Small intestine (tissue), 7 donors: ENCODE data around the gene AGO1. TPM values are rescaled to one million over a fixed set of nuclear protein-coding genes. Genes with fewer than 3 reads are reported as not detected.
"Not testable (repeated sequence)": the region's sequence is repeated elsewhere in the genome, so short reads cannot be mapped to it uniquely, and the experiment has no call there.

Source experiments
- DNase-seq, 2 donors: peaks; one replicate each; pipeline versions ENCODE4 v3.0.0 to v3.0.0-alpha.2; 2013
- FAIRE-seq: peaks from 2 replicates; lab custom pipeline; 2012; peaks lifted over from hg19 to GRCh38; lab: Jason Lieb, UNC
- H3K27ac ChIP-seq, 3 donors: one replicate each; pipeline ENCODE4 v1.5.1; 2013; ENCODE audit warnings: low read length in 2 of 3, mild to moderate bottlenecking in 2 of 3, control low read depth in 1 of 3, inconsistent platforms in 1 of 3, low read depth in 1 of 3, moderate library complexity in 1 of 3
- H3K27me3 ChIP-seq, 3 donors: one replicate each; pipeline ENCODE4 v1.6.1; 2013; ENCODE audit warnings: low read length in 3 of 3, inconsistent platforms in 1 of 3; ENCODE audit not compliant: control insufficient read depth in 3 of 3, insufficient read depth in 3 of 3
- H3K36me3 ChIP-seq, 3 donors: one replicate each; pipeline ENCODE4 v1.6.1; 2013; ENCODE audit warnings: low read length in 3 of 3, inconsistent platforms in 1 of 3, low read depth in 1 of 3, mild to moderate bottlenecking in 1 of 3, moderate library complexity in 1 of 3; ENCODE audit not compliant: control insufficient read depth in 3 of 3, insufficient read depth in 2 of 3
- H3K4me1 ChIP-seq, 3 donors: one replicate each; pipeline ENCODE4 v1.6.1; 2013; ENCODE audit warnings: low read length in 2 of 3, inconsistent platforms in 1 of 3, low read depth in 1 of 3, mild to moderate bottlenecking in 1 of 3, moderate library complexity in 1 of 3; ENCODE audit not compliant: control insufficient read depth in 3 of 3, insufficient read depth in 2 of 3
- H3K4me3 ChIP-seq, 3 donors: one replicate each; pipeline ENCODE4 v1.5.1; 2013; ENCODE audit warnings: low read length in 3 of 3, control low read depth in 1 of 3, inconsistent platforms in 1 of 3, low read depth in 1 of 3, mild to moderate bottlenecking in 1 of 3, moderate library complexity in 1 of 3
- H3K9me3 ChIP-seq, 2 donors: one replicate each; pipeline ENCODE4 v1.6.1; 2013; ENCODE audit warnings: low read depth in 1 of 2, low read length in 1 of 2; ENCODE audit not compliant: control insufficient read depth in 2 of 2, insufficient read depth in 1 of 2
- WGBS, 3 donors: extraction: QIAGEN DNeasy Blood & Tissue Kit; methylation state at CpG; one replicate each; pipeline ENCODE4 v1.1.7; 2013; 5-methylcytosine and 5-hydroxymethylcytosine counted together
- polyA plus RNA-seq, 4 donors: library from polyadenylated mRNA; stranded (reverse) in 3 of 4; unstranded in 1 of 4; fragments of 200-250 nt in 3 of 4; fragments of 120-200 nt in 1 of 4; gene quantifications; one replicate each; pipeline versions ENCODE4 v1.2.1 to v1.2.3, GENCODE V29; 2013
- donor health status: healthy with polysubstance abuse.
- donor health status: control.
- donor health status: control.
- donor health status: Bipolar disorder and iron deficiency.
- donor health status: healthy.

The AGO1 gene
- polyA plus RNA-seq, 4 donors = 2.4 to 16.8 (median 7.0) TPM

DNA sequence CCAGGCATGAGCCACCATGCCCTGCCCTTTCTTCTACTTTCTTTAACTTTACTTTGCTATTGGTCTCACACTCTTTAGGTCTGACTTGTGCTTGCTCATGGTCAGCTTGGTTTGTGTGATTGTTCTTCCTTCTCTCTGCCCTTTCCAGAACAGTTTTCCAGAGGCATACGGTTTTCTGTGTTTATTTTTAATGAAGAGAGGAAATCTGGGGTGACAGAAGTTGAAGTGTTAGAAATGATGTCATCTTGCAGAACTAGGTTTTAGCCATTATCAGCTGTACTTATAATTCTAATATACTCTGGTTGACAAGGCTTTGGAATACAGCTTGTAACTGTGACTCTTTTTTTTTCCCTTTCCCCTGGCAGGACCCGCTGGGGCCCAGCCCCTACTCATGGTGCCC, 62.3 kb downstream of the AGO1 start:
- Histone ChIP-seq H3K4me3 (no peak overlapping the region), H3K4me1 (peaks cover 0 to 6% (median 0%) of the 10 kb centered on the region in 3 donors), H3K27ac (no peak overlapping the region), H3K9me3 (no peaks in the 10 kb centered on the region), H3K27me3 (no peaks in the 10 kb centered on the region), H3K36me3 (peaks cover 0 to 5% (median 4%) of the 10 kb centered on the region in 3 donors)
- no peak for FAIRE-seq
- DNase-seq = no peak
- WGBS, 3 donors = 56 to 81% (median 79%) methylated on average over 2 of the region's 2 CpGs

DNA sequence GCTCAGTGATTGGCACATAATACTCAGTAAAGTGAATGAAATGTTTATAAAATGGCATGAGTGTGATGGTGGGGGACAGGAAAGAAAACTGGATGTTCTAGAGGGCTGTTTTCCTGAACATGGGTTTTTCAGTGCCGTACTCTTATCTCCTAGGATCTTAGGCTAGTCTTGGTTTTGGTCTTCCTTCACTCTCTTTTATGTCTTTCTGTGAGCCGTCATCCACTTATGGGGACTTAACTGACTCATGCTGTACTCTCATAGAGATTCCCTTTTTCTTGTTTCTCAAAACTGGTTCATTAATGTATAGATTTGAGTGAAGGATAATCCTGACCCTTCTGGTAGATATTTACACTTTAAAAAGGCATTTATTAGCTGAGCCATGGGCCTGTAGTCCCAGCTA, 64.5 kb downstream of the AGO1 start:
- H3K4me3 ChIP-seq = no peak overlapping the region
- peaks cover 2 to 15% (median 4%) of the 10 kb centered on the region in 3 donors for H3K36me3 ChIP-seq
- no peaks in the 10 kb centered on the region for H3K9me3 ChIP-seq
- peaks cover 0 to 6% (median 0%) of the 10 kb centered on the region in 3 donors for H3K4me1 ChIP-seq
- no peaks in the 10 kb centered on the region for H3K27me3 ChIP-seq
- WGBS, 3 donors = 83 to 93% (median 88%) methylated on average over 2 of the region's 2 CpGs
- no peak for DNase-seq
- no peak for FAIRE-seq
- H3K27ac ChIP-seq = no peak overlapping the region

DNA sequence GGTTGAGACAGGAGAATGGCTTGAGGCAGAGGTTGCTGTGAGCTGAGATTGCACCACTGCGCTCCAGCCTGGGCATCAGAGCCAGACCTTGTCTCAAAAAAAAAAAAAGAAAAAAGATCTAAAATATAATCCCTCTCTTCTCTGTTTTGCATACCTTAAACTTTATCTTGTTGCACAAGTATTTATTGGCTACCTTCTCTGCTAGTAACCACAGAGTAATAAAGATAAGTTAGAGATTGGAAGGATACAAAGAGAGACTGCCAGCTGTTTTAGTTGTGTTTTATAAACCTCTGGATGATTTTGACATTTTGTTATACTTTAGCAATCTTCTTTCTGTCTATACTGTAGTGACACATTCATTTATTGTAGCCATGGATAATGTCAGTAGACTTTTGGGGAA, 75.5 kb downstream of the AGO1 start:
- FAIRE-seq (no peak), DNase-seq (peak in 1 of 2 donors; percentile 9)
- no peaks in the 10 kb centered on the region for H3K27me3 ChIP-seq
- no peaks in the 10 kb centered on the region for H3K4me1 ChIP-seq
- WGBS, 3 donors = 26 to 75% (median 63%) methylated on average over 1 of the region's 1 CpG
- no peak overlapping the region for H3K4me3 ChIP-seq
- H3K27ac ChIP-seq = no peak overlapping the region
- no peaks in the 10 kb centered on the region for H3K9me3 ChIP-seq
- peaks cover 0 to 13% (median 0%) of the 10 kb centered on the region in 3 donors for H3K36me3 ChIP-seq

DNA sequence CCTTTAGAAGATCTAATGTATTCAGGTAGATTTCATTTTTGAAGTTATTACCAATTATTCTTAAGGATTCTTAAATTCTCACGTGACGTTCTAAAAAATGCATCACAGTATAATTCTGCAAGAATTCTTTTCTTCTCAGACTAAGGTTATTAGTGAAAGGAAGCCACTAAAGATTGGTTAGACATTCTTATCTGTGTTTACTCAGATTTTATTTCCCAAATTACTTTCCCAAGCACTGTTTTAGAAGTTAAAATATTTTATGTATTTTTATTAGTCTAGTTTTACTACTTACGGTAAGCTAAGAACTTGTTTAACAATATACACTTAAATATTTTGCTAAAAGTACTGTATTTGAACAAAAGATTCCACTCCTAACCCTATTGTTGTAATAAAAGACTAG, 76.3 kb downstream of the AGO1 start:
- Histone ChIP-seq H3K27me3 (no peaks in the 10 kb centered on the region), H3K27ac (no peak overlapping the region), H3K9me3 (no peaks in the 10 kb centered on the region), H3K36me3 (peaks cover 0 to 12% (median 0%) of the 10 kb centered on the region in 3 donors), H3K4me1 (no peaks in the 10 kb centered on the region), H3K4me3 (no peak overlapping the region)
- FAIRE-seq (no peak), DNase-seq (no peak)
- 70 to 76% (median 74%) methylated on average over 3 of the region's 3 CpGs for WGBS, 3 donors

DNA sequence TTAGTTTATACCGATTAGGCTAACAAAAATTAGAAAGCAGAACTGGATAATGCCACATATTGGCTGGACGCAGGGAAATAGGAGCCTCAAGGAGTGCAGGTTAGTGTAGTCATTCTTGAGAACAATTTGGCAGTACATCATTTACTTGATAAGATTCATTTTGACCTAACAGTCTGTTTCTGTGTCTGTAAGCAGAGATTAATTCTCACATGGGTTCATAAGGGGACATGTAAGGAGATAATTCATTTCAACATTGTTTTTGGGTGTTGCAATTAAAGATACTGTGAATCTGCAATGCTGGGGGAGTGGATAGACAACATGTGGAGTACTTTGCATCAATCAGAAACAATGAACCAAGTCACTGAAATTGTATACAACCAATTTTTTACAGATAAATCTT, 79.9 kb downstream of the AGO1 start:
- WGBS, 3 donors = 91 to 98% (median 96%) methylated on average over 2 of the region's 2 CpGs
- Histone ChIP-seq H3K9me3 (no peaks in the 10 kb centered on the region), H3K4me3 (no peak overlapping the region), H3K27me3 (no peaks in the 10 kb centered on the region), H3K4me1 (no peaks in the 10 kb centered on the region), H3K27ac (no peak overlapping the region), H3K36me3 (no peaks in the 10 kb centered on the region)
- FAIRE-seq (no peak), DNase-seq (no peak)

DNA sequence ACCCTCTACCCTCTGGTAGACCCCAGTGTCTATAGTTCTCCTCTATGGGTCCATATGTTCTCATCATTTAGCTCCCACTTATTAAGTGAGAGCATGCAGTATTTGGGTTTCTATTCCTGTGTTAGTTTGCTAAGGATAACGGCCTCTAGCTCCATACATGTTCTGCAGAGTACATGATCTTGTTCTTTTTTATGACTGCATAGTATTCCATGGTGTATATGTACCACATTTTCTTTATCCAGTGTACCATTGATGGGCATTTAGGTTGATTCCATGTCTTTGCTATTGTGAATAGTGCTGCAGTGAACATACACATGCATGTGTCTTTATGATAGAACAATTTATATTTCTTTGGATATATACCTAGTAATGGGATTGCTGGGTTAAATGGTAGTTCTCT, 81.3 kb downstream of the AGO1 start:
- 92 to 100% (median 96%) methylated on average over 1 of the region's 1 CpG for WGBS, 3 donors
- not testable (repeated sequence) for FAIRE-seq, H3K36me3 ChIP-seq, H3K4me1 ChIP-seq, H3K4me3 ChIP-seq, H3K27ac ChIP-seq, H3K27me3 ChIP-seq, H3K9me3 ChIP-seq, DNase-seq

DNA sequence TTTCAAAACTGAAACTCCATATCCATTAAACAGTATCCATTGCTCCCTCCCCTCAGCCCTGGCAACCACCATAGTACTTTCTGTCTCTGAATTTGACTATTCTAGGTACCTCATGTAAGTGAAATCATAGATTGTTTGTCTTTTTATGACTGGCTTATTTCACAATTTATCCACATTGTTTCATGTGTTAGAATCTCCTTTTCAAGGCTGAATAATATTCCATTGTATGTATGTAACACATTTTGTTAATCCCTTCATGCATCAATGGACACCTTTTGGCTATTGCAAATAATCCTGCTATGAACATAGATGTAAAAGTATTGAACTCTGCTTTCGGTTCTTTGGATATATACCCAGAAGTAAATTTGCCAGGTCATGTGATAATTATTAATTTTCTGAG, 85.4 kb downstream of the AGO1 start:
- Histone ChIP-seq H3K9me3 (no peaks in the 10 kb centered on the region), H3K4me1 (no peaks in the 10 kb centered on the region), H3K36me3 (peaks cover 0 to 14% (median 3%) of the 10 kb centered on the region in 3 donors), H3K4me3 (no peak overlapping the region), H3K27ac (no peak overlapping the region), H3K27me3 (no peaks in the 10 kb centered on the region)
- 97 to 100% (median 100%) methylated on average over 1 of the region's 1 CpG for WGBS, 3 donors
- FAIRE-seq (no peak), DNase-seq (no peak)

DNA sequence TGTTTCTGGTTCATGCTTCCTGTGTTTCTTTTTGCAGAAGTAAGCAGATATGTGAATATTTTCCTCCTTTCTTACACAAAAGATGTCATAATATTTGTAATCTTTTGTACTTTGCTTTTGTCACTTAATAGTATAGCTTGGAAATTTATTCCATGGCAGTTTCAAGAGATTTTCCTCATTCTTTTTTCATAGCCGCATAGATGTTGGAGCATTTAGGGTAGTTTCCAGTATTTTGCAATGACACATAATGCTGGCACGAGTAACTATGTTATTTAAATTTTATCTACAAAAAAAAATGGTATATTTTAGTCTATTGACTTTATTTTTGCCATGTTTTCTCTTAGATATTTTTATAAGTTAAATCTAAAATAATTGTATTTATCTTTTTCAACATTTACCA, 88.6 kb downstream of the AGO1 start:
- no peaks in the 10 kb centered on the region for H3K27me3 ChIP-seq
- FAIRE-seq (no peak), DNase-seq (no peak)
- 95 to 99% (median 96%) methylated on average over 2 of the region's 2 CpGs for WGBS, 3 donors
- H3K9me3 ChIP-seq = no peaks in the 10 kb centered on the region
- no peak overlapping the region for H3K27ac ChIP-seq
- no peaks in the 10 kb centered on the region for H3K4me1 ChIP-seq
- peaks cover 0 to 18% (median 3%) of the 10 kb centered on the region in 3 donors for H3K36me3 ChIP-seq
- H3K4me3 ChIP-seq = no peak overlapping the region

DNA sequence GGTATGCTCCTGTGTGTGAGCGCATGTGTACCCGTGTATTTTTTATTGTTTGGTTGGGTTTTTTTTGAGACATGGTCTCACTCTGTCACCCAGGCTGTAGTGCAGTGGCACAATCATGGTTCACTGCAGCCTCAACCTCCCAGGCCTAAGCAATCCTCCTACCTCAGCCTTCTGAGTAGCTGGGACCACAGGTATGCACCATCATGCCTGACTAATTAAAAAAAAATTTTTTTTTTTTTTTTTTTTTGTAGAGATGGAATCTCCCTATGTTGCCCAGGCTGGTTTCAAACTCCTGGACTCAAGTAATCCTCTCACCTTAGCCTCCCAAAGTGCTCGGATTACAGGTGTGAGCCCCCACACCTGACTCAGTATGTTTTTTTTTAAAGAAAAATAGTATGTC, 89.6 kb downstream of the AGO1 start:
- not testable (repeated sequence) for H3K4me1 ChIP-seq, DNase-seq, H3K4me3 ChIP-seq, H3K27me3 ChIP-seq, H3K9me3 ChIP-seq, FAIRE-seq, H3K27ac ChIP-seq
- H3K36me3 ChIP-seq = peaks cover 0 to 22% (median 3%) of the 10 kb centered on the region in 3 donors
- WGBS, 3 donors = 96 to 98% (median 97%) methylated on average over 3 of the region's 3 CpGs
